Measurements from ENCODE around the gene PDXP.
"Not testable (repeated sequence)": the region's sequence is repeated elsewhere in the genome, so short reads cannot be mapped to it uniquely, and the experiment has no call there.

PDXP gene

DNA sequence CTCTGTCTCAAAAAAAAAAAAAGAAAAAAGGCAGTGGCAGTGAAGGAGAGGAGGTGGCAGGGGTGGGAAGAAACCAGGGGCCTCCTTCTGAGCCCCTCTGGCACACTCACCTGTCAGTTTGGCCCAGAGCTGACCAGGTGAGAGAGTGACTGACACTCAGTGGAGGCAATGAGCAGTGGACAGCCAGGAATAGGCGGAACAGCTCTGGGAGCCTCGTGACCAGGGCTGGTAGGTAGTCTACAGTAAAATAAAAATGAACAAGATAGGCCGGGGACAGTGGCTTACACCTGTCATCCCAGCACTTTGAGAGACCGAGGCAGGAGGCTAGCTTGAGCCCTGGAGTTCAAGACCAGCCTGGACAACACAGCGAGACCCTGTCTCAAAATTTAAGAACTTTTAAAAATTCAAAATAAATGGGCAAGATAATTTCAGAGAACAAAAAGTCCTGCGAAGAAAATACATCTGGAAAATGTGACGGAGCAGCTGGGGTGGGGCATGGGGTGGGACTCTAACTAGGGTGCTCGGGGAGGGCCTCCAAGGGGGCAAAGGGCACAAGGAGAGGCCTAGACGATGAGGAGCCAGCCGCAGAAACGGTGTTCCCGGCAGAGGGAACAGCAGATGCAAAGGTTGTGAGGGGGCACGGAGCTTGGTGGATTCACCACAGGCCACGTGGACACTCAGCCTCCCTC is 3.8 kb upstream of the PDXP start:
- peak overlapping the region; percentile 33 for H3K27ac Mint-ChIP-seq
- peaks cover 27% of the 10 kb centered on the region for H3K36me3 Mint-ChIP-seq (ENCODE audit: low read depth)
- H3K4me3 Mint-ChIP-seq = no peak overlapping the region

DNA sequence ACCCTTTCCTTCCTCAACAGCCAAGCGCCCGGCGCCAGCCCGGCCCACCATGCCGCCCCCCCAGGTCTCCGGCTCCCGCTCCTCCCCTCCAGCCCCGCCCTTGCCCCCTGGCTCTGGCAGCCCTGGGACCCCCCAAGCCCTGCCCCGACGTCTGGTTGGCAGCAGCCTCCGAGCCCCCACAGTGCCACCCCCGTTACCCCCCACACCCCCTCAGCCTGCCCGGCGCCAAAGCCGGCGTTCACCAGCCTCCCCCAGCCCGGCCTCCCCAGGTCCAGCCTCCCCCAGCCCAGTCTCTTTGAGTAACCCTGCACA is 3.3 kb upstream of the PDXP start:
- Mint-ChIP-seq H3K4me3 (no peak overlapping the region), H3K4me1 (ENCODE audit: low read depth) (peaks cover 20% of the 10 kb centered on the region), H3K36me3 (ENCODE audit: low read depth) (peaks cover 24% of the 10 kb centered on the region), H3K9me3 (no peaks in the 10 kb centered on the region), H3K27me3 (no peaks in the 10 kb centered on the region), H3K27ac (no peak overlapping the region)

More for the DNA sequence above, 3.8 kb upstream of the PDXP start:
- H3K4me1 Mint-ChIP-seq (ENCODE audit: low read depth) = peaks cover 15% of the 10 kb centered on the region
- H3K27me3 Mint-ChIP-seq = no peaks in the 10 kb centered on the region
- H3K9me3 Mint-ChIP-seq = no peaks in the 10 kb centered on the region

DNA sequence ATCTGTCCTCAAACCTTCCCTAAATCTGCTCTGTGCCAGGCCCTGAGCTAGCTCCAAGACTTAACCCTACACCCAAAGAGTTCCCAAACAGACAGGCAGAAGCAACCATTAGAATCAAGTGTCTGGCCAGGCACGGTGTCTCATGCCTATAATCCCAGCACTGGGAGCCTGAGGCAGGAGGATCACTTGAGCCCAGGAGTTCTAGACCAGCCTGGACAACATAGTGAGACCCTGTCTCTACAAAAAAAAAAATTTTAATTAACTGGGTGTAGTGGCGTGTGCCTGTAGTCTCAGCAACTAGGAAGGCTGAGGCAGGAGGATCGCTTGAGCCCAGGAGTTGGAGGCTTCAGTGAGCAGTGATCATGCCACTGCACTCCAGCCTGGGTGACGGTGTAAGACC is 1.9 kb upstream of the PDXP start:
- H3K27ac Mint-ChIP-seq, H3K27me3 Mint-ChIP-seq, H3K9me3 Mint-ChIP-seq, H3K4me3 Mint-ChIP-seq: not testable (repeated sequence)
- peaks cover 34% of the 10 kb centered on the region for H3K4me1 Mint-ChIP-seq (ENCODE audit: low read depth)
- peaks cover 21% of the 10 kb centered on the region for H3K36me3 Mint-ChIP-seq (ENCODE audit: low read depth)

DNA sequence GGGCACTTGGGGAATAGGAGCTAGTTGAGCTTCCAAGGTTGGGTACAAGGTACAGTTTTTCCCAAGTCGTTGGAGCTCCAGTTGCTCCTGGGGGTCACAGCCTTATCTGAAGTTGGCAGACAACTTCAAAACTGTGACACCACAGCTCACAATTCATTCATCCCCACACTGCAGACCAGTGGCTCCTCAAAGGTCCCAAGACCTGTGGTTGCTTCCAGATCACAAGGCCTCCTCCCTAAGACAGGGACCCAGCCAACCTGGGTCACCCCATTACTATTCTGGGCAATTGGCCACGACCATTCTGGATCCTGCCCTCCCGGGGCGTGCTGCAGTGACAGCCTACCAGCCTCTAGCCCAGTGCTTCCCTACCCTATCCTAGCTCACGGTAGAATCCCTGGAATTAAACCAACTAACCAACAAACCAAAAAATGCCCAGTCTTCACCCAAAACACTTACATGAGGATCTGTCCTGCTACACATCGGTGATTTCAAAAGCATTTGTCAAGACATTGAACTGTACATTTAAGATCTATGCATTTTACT is 862 bp upstream of the PDXP start:
- Mint-ChIP-seq H3K27ac (peak overlapping the region; percentile 91), H3K36me3 (ENCODE audit: low read depth) (peaks cover 20% of the 10 kb centered on the region), H3K9me3 (no peaks in the 10 kb centered on the region), H3K27me3 (no peaks in the 10 kb centered on the region), H3K4me3 (peak overlapping the region; percentile 87), H3K4me1 (ENCODE audit: low read depth) (peaks cover 41% of the 10 kb centered on the region)

DNA sequence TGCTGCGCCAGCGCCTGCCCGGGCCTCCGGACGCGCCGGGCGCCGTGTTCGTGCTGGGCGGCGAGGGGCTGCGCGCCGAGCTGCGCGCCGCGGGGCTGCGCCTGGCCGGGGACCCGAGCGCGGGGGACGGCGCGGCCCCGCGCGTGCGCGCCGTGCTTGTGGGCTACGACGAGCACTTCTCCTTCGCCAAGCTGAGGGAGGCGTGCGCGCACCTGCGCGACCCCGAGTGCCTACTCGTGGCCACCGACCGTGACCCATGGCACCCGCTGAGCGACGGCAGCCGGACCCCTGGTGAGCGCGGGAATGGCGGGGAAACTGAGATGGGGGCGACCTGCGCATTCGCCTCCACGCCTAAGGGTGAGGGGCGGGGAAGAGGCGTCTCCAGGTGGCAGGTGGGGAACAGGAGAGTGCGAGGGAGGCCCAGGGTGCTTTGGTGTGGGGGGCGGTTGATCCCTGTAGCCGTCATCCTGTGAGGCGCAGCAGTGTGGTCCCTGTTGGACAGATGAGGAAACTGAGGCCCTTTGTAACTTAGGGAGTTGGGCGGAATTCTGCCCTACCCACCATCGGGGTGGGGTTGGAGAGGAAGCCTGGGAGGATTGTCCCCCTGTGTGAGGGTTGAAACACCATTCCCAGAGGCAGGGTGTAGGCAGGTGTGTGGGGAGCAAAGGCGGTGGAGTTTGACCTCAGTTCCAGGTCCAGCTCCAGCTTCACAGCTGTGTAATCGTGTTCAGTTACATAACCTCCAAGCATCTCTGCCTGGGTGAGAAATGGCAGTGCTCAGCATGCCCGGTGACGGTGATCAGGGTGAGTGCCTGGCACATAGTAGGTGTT is 758 bp downstream of the PDXP start:
- Mint-ChIP-seq H3K27me3 (no peaks in the 10 kb centered on the region), H3K27ac (peak overlapping the region; percentile 63), H3K4me1 (ENCODE audit: low read depth) (peaks cover 41% of the 10 kb centered on the region), H3K36me3 (ENCODE audit: low read depth) (peaks cover 12% of the 10 kb centered on the region), H3K4me3 (peak overlapping the region; percentile 89), H3K9me3 (no peaks in the 10 kb centered on the region)

DNA sequence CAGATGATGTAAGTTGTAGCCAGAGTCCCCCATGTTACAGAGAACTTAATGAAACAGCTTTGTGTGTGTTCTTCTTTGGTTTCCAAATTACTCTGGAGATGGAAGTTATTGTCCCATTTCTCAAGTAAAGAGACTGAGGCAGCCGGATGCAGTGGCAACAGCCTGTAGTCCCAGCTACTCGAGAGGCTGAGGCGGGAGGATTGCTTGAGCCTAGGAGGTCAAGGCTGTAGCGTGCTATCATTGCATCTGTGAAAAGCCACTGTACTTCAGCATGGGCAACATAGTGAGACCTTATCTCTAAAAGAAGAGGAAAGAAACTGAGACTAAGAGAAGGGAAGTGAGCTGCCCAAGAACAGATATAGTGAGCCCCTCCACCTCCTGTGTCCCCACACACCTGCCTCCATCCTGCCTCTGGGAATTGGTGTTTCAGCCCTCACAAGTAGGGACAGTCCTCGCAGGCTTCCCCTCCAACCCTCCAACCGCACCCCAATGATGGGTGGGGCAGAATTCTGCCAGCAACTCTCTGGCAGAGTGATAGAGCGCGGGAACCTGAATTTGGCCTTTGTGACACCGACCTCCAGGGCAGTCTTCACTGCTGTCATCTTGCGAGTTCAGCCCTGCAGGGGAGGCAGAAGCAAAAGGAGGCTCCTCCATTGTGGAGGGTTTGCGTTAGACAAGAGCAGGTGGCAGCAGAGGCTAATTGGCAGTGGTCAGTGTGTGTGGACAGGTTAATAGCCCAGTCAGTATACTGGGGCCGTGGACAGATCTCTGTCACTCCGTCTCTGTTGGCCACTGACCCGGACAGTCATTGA is 1.6 kb downstream of the PDXP start:
- peaks cover 41% of the 10 kb centered on the region for H3K4me1 Mint-ChIP-seq (ENCODE audit: low read depth)
- H3K4me3 Mint-ChIP-seq = peak overlapping the region; percentile 89
- H3K36me3 Mint-ChIP-seq (ENCODE audit: low read depth) = peaks cover 12% of the 10 kb centered on the region
- H3K9me3 Mint-ChIP-seq = no peaks in the 10 kb centered on the region
- peak overlapping the region; percentile 63 for H3K27ac Mint-ChIP-seq
- no peaks in the 10 kb centered on the region for H3K27me3 Mint-ChIP-seq

DNA sequence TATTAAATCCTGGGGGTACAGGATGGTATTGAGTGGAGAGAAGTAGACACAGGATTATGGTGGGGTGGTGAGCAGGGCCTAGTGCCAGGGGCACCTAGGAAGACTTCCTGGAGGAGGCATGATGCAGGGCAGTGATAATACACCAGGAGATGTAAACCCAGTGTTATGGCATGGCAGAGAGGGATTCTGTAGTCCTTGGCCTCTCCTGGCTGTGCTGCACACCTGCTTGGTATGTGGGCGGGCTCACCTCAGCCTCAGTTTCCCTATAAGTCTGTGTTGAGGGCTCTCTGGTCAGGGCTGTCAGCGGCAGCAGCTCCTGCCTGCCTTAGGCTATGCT is 2.2 kb downstream of the PDXP start:
- Mint-ChIP-seq H3K4me3 (peak overlapping the region; percentile 89), H3K4me1 (ENCODE audit: low read depth) (peaks cover 41% of the 10 kb centered on the region), H3K27ac (no peak overlapping the region), H3K9me3 (no peaks in the 10 kb centered on the region), H3K27me3 (no peaks in the 10 kb centered on the region), H3K36me3 (ENCODE audit: low read depth) (peaks cover 15% of the 10 kb centered on the region)

DNA sequence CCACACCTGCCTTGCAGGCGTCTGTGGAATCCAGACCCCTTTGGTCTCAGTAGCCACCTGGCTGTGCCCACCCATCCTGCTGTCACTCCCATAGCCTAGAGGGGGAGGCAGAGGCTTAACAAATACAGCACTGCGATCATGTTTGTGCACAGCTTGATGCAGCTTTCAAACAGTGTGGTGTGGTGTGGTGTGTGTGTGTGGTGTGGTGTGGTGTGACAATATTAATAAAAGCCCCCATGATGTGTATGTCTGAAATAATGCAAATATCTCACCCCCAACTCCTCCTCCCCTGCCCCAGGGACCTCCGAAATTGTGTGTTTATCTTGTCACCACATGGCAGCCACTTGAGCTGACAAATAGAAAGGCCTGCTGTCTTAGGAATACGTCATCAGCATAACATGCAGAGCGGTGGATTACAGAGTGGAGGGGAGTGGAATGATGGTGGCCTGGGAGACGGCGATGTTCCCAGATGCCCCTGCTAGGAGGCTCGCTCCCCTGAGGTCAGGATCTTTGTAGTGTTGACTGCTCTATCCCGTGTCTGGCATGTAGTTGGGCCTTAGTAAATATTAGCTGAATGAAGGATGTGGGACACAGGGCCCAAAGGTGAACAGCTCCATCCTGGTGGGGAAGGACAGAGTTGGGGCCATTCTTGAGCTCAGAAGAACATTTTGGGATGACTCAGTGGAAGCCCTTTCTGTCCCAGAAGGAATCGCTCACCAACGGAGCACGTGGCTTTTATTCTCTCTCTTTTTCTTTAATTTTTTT is 2.8 kb downstream of the PDXP start:
- Mint-ChIP-seq H3K27ac (no peak overlapping the region), H3K27me3 (no peaks in the 10 kb centered on the region), H3K36me3 (ENCODE audit: low read depth) (peaks cover 19% of the 10 kb centered on the region), H3K9me3 (no peaks in the 10 kb centered on the region), H3K4me1 (ENCODE audit: low read depth) (peaks cover 43% of the 10 kb centered on the region), H3K4me3 (peak overlapping the region; percentile 9)

DNA sequence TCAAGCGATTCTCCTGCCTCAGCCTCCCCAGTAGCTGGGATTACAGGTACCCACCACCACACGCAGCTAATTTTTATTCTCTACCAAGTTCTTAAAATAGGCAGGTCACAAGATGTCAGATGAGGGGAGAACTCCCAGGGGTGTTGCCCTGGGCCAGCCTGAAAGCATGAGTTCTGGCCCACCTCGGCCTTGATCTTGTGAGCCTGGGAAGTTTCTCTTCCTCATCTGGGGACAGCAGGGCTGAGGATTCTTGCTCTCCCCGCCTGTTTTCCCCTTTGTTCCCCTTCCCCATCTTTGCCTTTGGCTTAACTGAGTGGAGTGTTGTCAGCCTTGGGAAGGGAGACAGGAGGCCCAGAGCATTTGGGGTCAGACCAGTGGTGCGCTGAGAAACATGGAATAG is 3.5 kb downstream of the PDXP start:
- no peak overlapping the region for H3K27ac Mint-ChIP-seq

DNA sequence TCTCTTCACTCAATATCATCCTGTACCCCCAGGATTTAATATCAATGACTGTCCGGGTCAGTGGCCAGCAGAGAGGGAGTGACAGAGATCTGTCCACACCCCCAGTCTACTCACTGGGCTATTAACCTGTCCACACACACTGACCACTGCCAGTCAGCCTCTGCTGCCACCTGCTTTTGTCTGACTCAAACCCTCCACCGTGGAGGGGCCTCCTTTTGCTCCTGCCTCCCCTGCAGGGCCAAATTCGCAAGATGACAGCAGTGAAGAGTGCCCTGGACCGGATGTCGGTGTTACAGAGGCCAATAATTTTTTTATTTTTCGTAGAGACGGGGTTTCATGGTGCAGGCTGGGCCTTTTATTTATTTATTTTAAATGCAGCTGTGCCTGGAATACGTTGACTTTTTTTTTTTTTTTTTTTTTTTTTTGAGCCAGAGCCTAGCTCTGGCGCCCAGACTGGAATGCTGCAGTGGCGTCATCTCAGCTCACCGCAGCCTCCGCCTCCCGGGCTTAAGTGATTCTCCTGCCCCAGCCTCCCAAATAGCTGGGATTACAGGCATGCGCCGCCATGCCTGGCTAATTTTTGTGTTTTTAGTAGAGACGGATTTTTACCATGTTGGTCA is 5.1 kb downstream of the PDXP start:
- no peak overlapping the region for H3K4me3 Mint-ChIP-seq
- H3K27me3 Mint-ChIP-seq = no peaks in the 10 kb centered on the region
- no peak overlapping the region for H3K27ac Mint-ChIP-seq
- peaks cover 34% of the 10 kb centered on the region for H3K4me1 Mint-ChIP-seq (ENCODE audit: low read depth)
- H3K36me3 Mint-ChIP-seq (ENCODE audit: low read depth) = peaks cover 25% of the 10 kb centered on the region
- no peaks in the 10 kb centered on the region for H3K9me3 Mint-ChIP-seq

More for the DNA sequence above, 3.5 kb downstream of the PDXP start:
- peaks cover 25% of the 10 kb centered on the region for H3K36me3 Mint-ChIP-seq (ENCODE audit: low read depth)
- H3K9me3 Mint-ChIP-seq = no peaks in the 10 kb centered on the region
- no peak overlapping the region for H3K4me3 Mint-ChIP-seq
- H3K27me3 Mint-ChIP-seq = no peaks in the 10 kb centered on the region
- peaks cover 43% of the 10 kb centered on the region for H3K4me1 Mint-ChIP-seq (ENCODE audit: low read depth)

DNA sequence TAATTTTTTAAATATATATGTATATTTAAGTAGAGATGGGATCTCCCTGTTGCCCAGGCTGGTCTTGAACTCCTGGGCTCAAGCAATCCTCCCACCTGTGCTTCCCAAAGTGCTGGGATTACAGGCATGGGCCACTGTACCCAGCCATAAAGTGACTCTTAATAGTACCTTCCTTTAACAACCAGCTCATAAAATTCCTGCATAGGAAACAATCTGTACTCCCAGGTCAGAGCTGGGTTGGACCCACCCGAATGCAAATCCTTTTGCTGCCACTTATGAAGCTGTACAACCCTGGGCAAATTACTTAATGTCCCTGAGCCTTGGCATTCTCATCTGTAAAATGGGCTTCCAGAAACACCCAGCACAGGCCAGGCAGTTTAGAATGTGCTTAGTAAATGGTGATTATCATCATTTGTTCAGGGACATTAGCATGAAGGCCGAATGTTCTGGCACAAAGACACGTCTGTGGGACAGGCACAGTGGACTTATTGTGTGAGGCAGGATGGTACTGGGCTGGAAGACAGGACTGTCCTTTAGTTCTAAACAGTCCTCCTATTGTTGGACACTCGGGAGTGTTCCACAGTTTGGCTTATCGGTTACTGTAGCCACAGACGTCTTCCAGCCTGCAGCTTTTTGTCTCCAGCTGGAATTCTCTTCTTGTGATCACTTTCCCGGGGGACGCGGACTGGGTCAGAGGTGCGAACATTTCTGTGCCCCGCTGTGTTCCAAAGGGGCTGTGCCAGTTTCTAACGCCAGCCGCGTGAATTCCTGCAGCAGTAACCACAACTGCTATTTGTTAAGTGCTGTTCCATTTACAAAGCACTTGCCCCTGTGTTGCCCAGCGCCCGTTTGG is 6.0 kb downstream of the PDXP start:
- H3K36me3 Mint-ChIP-seq (ENCODE audit: low read depth) = peaks cover 25% of the 10 kb centered on the region
- no peak overlapping the region for H3K27ac Mint-ChIP-seq
- H3K9me3 Mint-ChIP-seq = no peaks in the 10 kb centered on the region
- H3K27me3 Mint-ChIP-seq = no peaks in the 10 kb centered on the region
- H3K4me3 Mint-ChIP-seq = no peak overlapping the region
- peaks cover 33% of the 10 kb centered on the region for H3K4me1 Mint-ChIP-seq (ENCODE audit: low read depth)

DNA sequence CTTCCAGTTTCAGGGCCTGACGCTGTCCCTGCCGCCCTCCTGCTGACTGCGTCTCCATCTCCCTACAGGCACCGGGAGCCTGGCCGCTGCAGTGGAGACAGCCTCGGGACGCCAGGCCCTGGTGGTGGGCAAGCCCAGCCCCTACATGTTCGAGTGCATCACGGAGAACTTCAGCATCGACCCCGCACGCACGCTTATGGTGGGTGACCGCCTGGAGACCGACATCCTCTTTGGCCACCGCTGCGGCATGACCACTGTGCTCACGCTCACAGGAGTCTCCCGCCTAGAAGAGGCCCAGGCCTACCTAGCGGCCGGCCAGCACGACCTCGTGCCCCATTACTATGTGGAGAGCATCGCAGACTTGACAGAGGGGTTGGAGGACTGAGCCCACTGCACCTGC is 7.0 kb downstream of the PDXP start:
- Mint-ChIP-seq H3K36me3 (ENCODE audit: low read depth) (peaks cover 21% of the 10 kb centered on the region), H3K27me3 (no peaks in the 10 kb centered on the region), H3K4me3 (no peak overlapping the region), H3K9me3 (no peaks in the 10 kb centered on the region), H3K27ac (no peak overlapping the region), H3K4me1 (ENCODE audit: low read depth) (peaks cover 27% of the 10 kb centered on the region)

DNA sequence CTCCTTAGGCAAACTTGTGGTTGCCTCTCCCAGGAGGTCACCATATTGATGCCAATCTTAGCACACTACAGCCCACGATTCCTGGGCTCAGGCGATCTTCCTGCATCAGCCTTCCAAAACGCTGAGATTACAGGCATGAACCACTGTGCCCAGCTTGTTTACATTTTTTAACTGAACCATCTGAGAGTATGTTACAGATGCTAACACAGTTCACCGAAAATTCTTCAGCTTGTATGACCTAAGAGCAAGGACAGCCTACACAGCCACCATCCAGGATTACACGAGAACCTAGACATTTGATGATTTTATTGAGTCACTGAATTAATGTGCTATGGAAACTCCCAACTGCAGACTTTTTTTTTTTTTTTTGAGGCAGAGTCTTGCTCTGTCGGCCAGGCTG is 11.1 kb downstream of the PDXP start:
- Mint-ChIP-seq H3K27ac (peak overlapping the region; percentile 41), H3K27me3 (no peaks in the 10 kb centered on the region), H3K36me3 (ENCODE audit: low read depth) (peaks cover 16% of the 10 kb centered on the region), H3K9me3 (no peaks in the 10 kb centered on the region), H3K4me1 (ENCODE audit: low read depth) (peaks cover 40% of the 10 kb centered on the region), H3K4me3 (no peak overlapping the region)

Data from stimulated activated naive CD8-positive, alpha-beta T cell treated with anti-CD3 and anti-CD28 coated beads, Interleukin-15, Interleukin-2, amounts not matched to agents 100 ng/mL and 50 ng/mL, for 24 hours (primary cell).